ENCODE data around the gene SP140.
"Not testable (repeated sequence)": the region's sequence is repeated elsewhere in the genome, so short reads cannot be mapped to it uniquely, and the experiment has no call there.

The SP140 gene

DNA sequence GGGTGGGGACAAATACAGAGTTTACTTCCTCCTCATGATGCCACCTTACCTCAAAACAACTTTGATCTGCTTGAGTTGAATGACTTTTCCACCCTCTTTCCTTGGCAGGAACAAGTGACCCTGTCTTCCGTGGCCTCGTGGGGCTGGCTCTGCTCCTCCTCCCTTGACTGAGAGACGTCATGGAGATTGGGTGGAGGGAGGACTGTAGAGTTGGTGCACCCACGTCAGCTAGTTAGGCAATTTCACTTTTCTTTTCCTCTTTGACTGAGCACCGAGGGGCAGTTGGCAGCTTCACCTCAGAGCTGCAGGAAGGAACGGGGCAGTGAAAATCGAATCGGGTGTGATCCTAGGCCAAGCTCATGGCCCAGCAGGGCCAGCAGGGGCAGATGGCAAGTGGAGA lies at the start of gene SP140:
Gene SP140 (plus strand): TSS at position 251 of the 400 bp plus-strand sequence. CDS start 109 bp downstream, at position 360.
- no peak for DNase-seq

DNA sequence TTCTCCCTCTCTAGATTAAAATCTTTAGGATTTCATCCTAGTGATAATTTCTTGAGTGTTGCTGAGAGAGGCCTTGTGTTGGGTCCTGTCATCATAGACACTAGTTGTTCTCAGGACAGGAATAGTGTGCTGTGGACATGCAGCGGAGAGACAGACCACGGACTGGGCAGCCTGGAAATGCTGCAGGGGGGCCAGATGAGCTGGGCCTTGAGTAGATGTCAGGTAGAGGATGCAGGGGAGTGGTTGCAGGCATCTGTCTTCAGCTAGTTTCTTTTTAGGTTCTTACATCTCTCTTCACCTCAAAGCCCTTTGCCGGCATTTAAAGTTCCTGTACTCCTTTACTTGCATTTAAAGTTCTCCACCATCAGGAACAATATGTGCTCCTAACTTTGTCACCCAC lies 48.5 kb upstream of the SP140 start:
- no peak for DNase-seq

DNA sequence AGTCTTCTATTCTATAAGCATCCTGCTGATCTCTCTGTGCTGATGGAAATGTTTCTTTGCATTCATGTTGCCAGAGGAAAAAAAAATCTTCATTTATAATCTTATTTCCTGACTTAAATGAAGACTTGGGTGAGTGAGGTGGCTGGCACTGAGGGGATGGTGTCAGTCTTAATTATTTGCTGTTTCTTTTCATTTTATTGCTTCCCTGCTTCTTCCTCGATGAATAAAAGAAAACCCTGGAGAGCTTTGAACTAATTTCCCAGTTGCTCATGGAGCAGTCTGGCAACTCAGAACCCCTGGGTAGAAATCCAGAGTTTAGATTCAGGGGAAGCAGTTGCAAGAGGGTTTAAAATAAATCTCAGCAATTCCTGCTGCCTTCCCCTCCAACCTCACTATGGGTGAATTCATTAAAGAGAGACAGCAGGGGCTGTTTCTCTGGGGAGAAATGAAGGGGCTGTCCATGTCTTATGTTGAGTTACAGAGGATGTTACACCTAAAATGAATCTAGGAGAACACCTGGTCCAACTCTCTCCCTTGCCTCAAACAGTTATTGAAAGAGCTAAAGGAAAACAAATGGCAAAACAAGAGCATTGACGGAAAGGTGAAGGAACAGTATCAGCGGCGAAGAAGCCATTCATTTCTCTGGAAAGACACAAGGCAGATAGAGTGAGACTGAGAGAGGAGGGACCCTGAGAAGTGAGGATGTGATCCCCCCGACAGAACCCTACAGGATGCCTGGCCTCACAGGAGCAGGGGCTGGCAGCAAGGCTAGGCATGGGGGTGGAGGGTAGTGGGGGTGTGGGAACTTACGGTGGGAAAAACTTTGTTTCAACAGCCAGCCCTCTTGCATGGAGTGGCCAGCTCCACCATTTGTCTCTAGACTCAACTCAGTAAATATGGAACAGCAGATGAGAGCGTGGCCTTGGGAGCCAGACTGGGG lies 46.7 kb upstream of the SP140 start:
- DNase-seq = no peak

DNA sequence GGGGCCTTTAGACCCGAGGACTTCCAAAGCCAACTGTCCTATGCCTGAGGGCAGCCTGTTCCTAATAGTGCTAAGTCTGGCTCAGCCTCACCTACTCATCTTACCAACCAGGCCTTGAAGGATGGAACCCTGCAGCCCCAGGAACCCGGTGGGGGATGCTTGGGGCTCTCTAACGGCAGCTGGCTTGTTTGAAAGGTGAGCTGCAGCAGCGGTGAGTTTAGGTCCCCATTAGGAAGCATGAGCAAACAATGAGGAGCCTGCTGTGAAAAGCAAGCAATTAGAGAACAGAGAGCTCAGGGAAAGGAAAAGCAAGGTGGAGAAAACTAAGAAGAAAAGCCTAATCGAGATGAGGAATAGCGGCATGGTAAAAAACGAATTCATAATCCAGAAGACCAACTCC lies 45.6 kb upstream of the SP140 start:
- no peak for DNase-seq

DNA sequence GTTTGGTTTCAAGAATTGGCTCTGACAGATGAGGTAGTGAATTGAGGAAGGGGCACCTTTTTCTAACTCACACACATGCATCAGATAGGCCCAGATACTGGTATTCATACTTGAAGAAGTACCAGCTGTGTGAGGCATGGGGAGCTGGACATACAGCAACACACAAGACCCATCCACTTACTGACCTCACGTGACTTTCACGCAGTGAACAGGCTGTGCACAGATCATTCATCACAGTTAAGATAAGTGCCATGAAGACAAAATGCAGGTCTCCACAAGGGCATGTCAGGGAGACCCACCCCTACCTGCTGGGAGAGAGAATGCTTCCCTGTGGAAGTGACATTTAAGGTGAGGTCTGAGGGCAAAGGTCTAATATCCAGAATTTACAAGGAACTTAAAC lies 44.3 kb upstream of the SP140 start:
- DNase-seq = no peak

DNA sequence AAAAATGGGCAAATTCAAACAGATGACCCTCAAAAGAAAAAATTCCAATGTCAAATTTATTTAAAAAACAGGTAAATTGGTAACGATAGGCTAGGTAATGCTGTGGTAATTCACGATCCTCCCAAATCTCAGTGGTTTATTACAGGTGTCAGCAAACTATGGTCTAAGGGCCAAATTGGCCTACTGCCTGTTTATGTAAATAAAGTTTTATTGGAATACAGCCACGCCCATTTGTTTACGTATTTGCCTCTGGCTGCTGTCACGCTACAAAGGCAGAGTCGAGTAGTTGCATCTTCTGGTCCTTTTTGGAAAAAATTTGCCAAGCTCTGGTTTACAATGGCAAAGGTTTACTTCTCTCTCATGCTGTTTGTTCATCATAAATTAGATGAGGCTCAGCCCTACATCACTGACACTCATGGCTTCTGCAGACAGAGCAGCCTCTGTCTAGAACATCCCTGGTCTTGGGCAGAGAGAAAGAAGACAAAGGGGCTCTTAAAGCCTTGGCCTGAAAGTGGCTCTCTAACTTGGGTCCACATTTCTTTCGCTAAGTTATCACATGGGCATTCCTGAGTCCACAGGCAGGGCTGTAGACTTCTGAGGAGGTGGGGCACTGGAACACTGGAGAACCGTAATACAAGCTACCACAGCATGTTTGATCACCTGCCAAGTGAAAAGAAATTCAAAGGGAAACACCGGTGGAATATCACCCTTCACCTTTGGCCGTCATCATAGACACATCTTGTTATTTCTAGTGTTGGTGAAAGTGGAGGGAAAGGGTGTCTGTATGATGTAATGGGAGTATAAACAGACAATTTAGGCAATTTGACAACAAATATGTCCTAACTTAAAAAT lies 40.6 kb upstream of the SP140 start:
- no peak for DNase-seq

DNA sequence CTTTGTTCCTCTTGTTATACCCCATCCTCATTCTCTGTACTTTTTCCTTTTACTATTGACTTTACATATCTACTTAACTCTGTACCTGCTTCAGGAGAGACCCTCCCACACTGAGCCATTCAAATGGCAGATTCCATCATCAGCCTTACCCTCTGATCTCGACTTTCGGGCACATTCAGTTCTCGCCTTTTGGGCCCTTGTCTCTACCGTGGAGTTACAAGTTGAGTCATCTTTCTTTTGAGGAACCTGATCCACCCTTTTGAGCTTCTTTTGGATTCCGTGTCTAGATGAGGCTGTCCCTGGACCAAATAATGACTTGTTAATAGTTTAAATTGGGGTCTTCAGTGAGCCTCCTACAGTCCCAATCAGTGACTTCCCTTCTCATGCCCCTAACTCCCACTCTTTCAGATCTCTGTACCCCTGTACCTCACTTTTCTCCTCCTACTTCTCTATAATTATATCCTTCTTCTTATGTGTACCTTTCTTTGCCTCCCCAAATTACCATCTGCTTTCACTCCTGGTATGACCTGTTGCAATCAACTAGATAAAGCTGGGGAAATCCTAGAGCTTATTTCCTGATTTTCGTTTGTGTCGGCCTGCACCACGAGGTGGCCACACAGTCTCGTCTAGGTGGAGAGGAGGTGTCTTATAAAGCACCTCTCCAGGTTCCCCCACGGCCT lies 23.0 kb upstream of the SP140 start:
- DNase-seq = no peak

DNA sequence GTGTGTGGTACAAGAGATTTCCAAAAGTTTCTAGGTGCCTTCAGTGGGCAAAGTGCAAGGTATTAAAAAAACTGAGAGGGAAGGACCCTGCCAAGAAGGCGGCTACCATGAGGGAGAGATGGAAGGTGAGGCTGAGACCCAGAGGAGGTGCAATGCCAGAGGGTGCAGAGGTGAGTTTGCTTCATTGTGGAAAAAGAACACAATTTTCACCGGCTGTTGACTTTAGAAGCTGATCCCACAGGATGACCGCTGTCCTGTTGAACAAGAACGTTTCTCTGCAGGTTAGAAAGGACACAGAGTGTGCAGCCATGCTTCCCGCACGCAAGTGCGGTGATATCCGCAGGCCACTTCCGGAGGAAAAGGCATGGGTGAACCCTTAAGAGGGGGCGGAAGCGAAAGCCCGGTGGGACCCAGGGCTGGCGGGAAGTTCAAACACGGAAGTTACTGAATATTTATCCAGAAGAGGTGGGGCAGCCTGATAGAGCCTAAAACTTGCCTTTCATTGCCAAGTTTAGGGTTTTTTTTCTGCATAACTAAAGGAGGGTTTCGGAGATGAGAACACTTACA lies 22.3 kb upstream of the SP140 start:
- DNase-seq = no peak

DNA sequence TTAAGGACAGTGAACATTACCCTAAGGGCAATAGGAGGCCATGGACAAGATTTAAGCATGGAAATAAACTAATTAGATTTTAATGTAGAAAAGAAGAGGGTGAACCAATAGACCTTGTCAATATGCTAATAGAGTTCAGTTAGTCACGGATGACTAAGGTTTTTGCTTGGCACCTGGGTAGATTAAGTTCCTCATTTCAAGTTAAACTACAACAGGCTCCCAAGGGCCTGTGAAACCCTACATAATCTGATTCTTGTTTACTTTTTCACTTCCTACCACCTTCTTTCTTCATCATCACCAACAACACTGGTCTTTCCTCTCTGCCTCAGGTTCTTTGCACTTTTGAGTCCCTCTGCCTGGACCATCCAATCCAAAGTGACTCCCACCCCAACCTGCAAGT lies 20.5 kb upstream of the SP140 start:
- DNase-seq = no peak

DNA sequence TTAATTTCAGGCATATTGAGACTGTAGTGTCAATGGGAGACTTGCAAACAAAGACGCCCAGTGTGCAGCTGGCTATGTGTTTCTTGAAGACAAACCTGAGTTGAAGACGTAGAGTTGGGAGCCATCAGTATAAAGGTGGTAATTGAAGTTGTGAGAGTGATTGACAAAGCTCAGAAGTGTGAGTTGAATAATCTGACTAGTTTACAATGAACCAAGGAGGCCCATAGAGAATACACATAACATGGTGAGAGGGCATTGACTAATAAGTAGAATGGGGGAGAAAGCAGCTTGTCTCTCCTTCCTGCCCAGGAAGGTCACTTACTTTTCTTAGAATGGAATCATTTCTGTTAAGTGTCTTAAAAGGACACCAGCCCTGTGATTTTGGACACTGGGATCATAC lies 19.8 kb upstream of the SP140 start:
- no peak for DNase-seq

DNA sequence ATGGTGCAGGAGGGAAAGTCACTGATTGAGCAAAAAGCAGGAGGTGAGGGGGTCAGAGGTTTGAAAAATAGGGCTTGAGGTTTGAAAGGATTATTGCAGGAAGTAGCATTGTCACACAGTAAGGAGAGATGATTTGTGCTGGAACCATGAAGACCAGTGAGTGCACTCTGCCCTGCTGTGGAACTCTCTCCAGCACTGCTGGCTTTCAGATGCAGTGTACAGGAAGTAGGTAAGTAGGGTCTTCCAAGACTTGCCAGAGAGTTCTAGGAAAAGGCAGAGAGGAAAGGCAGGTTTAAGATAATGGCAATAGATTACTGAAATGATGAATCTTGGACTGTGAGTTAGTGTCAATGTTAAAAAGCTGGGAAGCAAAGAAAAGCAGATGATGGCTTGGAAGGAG lies 17.0 kb upstream of the SP140 start:
- no peak for DNase-seq

DNA sequence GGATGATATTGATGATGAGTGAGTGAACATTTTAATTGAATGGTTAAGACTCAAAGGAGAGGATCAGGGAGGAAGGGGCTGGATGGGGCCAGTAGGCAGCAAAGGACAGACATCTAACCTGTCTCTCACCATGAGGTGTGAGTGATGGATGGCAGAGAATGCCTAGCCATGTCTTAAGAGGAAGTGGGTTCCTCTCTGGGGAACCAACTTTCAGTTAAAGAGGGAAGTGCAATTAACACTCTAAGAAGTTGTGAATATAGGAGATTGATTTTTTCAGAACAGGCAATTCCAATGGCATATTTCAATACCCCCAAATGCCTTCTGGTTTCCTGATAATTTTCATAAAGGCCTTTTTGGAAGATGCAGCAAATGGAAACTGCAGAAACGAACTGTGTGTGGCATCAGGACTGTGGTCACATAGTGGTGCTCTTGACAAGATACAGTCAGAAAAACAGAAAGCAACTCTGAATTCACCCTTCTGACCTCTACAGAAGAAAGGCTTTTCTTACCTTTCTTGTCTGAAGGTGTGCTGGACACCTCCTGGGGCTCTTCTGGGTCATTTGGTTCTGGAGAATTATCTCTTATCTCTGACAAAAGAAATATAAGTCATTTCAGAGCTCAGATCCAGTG lies 16.0 kb upstream of the SP140 start:
- DNase-seq = no peak

DNA sequence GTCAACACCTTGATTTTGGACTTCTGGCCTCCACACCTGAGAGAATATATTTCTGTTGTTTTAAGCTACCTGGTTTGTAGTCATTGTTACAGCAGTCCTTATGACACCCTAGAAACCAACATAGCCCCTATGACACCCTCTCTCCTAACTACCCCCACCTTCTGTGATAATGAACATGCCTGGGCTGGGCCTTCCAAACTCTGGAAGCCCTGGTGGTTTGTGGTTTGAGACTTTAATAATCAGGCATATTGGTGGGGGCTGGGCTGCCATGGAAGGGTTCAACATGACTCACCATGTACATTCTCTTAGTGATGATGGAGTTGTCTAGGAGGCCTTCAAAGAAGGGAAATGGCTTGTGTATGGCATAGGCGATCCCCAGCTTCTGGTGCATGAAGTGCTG lies 9.0 kb upstream of the SP140 start:
- no peak for DNase-seq

DNA sequence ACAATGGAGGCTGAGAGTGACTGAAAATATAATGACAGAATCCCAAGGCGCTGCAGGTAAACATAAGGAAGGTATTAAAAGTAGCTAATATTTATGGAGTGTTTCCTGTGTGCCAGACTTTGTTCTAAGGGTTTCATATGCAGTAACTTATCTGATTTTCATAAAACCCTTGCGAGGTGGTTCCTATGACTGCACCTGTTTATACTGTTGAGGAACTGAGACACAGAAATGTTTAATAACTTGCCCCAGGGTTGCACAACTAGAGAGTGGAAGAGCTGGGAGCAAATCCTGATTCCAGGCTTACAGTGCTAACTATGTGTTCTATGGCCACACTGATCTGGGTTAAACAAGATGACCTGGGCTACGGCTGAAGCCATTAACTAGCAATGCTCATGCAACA lies 8.1 kb upstream of the SP140 start:
- no peak for DNase-seq

DNA sequence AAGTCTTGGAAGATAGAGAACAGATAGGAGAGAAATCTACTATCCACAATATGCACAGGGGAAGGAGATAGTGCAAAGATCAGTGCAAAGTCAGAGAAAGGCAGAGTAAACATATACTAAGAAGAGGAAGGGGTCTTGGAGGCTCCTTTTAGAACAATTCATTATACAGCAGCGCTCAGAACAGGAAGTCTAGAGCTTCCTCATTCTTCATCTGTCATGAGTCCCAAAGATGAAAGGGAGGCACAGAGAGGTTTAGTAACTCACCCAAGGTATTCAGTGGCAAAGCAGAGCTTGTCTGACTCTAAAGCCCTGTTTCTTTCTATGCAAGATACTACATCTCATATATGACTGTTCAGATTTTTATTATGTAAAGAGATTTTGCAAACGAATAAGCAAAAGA lies 7.1 kb upstream of the SP140 start:
- no peak for DNase-seq

DNA sequence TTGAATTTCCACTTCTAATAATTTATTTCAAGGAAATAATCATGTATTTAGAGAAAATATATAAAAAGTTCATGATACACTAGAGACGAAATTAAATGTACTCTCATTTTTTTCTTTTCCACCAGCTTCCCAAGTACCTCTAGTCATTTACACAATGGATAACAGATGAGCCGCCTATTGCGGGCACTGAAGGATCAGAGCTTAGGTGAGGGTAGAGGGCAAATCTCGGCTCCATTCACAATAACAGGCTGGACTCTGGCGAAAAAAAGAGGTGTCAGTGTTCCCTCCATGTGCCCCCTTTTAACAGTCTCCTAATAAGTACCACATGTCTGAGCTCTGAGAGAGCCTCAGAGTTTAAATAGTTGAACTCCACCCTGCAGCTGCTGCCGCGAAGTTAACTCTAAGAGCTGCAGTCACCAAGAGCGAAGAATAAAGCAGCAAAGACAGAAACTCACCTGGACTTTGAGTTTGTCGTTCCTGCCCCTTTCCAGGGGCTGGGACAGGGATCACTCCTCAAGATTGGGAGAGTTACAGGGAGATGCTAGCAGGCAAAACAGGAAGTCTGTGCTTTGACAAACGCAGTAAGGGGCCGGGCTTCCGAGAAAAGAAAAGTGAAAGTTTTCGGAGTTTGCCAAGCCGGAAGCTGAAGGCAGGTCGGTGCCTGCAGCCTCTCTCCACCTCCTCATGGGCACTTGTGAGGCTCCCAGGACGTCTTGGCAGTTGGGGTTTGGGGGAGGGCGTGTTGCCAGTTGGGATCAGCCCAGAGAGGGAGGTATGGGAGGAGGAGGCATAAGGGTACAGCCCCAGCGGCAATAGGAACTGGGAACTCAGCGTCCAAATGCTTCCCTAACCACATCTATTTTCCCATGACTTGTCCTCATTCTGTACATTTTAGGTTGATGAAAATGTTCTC lies 5.9 kb upstream of the SP140 start, which contains the start of gene SP110:
Gene SP110 (minus strand): TSS at position 566 of the 913 bp plus-strand sequence. CDS start 3,057 bp downstream, outside the sequence.
- DNase-seq = peak; percentile 84 to 90

DNA sequence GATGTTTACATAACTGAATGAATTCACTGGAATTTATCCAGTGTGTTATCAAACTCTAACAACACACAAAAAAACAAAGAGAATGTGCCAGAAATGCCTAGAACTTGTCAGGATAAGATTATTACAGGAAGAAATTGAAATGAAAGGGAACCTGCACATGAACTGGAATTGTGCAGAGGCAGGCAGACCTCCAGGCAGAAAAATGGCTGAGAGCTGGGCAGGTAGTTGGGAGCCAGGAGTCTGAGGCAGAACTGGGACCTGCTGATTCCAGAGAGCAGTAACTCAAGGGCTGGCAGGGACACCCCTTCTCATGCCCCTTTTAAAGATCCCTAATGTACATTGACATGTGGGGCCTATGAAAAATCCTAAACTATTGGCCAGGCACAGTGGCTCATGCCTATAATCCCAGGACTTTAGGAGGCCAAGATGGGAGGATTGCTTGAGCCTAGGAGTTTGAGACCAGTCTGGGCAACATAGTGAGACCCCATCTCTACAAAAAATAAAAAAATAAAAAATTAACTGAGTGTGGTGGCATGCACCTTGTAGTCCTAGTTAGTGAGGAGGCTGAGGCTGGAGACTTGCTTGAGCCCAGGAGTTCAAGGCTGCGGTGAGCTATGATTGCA lies 5.1 kb upstream of the SP140 start:
- DNase-seq = no peak

DNA sequence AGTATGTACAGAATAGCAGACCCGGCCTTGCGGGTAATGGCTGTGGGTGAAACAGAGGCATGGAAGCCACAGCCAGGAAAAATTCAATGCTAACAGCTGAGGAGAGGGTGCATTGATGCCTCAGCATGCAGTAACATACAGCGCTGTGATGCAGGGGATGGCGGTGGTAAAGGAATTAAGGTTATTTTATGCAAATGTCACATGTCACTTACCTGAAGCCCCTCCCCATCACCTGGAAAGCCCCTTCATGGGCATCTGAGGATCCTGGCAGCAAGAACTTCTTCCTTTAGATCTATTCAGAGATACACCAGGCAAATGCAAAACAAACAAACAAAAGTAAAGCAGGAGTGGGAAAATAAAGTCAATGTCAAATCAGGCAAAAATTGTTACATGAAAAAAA lies 4.0 kb upstream of the SP140 start:
- DNase-seq = no peak

DNA sequence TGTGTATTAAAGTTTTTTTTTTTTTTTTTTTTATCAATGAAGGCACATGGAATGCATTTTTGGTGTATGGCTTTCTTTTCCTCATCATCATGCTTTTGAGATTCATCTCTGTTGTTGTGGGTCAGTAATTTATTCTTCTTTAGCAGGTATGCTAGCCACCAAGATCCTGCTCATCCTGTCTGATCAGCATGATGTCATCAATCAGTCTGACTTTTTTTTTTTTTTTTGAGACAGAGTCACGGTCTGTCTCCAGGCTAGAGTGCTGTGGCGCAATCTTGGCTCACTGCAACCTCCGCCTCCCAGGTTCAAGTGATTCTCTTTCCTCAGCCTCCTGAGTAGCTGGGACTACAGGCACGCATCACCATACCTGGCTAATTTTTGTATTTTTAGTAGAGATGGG lies 2.7 kb upstream of the SP140 start:
- not testable (repeated sequence) for DNase-seq

DNA sequence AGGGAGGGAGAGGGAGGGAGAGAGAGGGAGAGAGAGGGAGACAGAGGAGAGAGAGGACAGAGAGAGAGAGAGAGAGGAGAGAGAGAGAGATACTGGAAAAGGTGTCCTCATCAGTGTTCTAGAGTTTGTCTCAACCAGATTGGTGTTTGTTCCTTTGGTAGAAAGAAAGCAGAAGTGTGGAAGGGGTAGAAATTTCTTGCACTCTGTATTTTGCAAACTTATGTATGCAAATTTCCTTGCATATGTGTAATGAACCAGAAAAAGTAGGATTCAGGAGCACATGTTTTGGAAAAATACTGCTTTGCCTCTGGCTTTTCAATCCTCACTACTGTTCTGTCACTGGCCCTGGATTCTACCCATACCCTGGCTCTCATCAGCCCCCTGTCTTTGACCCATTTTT lies 1.1 kb upstream of the SP140 start:
- no peak for DNase-seq

DNA sequence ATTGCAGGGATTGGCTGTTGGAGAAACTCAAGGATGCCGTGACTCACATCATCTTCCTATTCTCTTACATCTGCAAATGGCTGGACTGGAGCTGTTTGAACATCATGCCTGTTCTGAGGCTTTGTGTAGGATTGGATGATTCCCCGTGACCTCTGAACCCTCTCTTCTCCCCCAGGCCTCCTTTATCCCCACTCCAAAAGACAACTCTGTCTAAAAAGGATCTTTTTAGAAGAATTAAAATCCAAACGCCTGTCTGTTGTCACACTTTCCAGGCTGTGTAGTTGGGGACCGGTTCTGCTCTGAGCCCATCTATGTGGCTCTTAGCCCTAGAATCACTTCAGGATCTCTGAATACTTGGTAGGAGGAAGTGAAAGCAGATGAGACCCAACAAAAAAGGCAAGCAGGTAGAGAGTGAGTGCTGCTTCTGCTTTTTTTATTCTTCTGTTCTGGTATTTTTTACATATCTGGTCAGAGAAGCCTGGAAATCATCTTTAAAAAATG lies 565 bp downstream of the SP140 start:
- no peak for DNase-seq
